GM12878 (cell line): ENCODE measurements around the gene CD58. TPM values are rescaled to one million over a fixed set of nuclear protein-coding genes. Genes with fewer than 3 reads are reported as not detected.

Experiments used
- ATAC-seq: fragments of 200-7000 bp; cut with Tn5 transposase; 3 replicates; pipeline ENCODE4 v1.9.1; 2020; ENCODE audit warnings: mild to moderate bottlenecking, moderate library complexity
- BruUV-seq: library from RNA; stranded (reverse); fragments of 400-500 nt; replicated peaks from 2 replicates; lab custom pipeline; 2021; lab: Mats Ljungman, UMichigan
- CTCF ChIA-PET: fragments of 300-600 bp; sonication (Branson Sonifier 250); formaldehyde crosslinking; extraction: SDS; loops from one replicate; lab custom pipeline; 2021; ENCODE audit warnings: inconsistent platforms; lab: Yijun Ruan, JAX
- POLR2A ChIA-PET: fragments of 350-600 bp; formaldehyde crosslinking; extraction: SDS; loops from one replicate; lab custom pipeline; 2021; ENCODE audit warnings: inconsistent platforms; lab: Charles Lee
- RAD21 ChIA-PET: fragments of 300-600 bp; sonication (Branson Sonifier 250); formaldehyde crosslinking; loops from one replicate; lab custom pipeline; 2023; ENCODE audit warnings: antibody characterized with exemption; ENCODE audit not compliant: unreplicated experiment; lab: Charles Lee
- SMC1A ChIA-PET: fragments of 300-600 bp; sonication (Branson Sonifier 250); formaldehyde crosslinking; loops from one replicate; lab custom pipeline; 2023; ENCODE audit not compliant: unreplicated experiment, uncharacterized antibody; lab: Charles Lee
- DNase-seq: peaks from one replicate; pipeline ENCODE4 v3.0.0-alpha.2; 2011; ENCODE audit warnings: low read depth, low spot score
- FAIRE-seq: peaks from 3 replicates; lab custom pipeline; 2011; peaks lifted over from hg19 to GRCh38; lab: Jason Lieb, UNC
- H2AFZ ChIP-seq: 2 replicates; pipeline ENCODE4 v1.6.0; 2011; ENCODE audit warnings: low read depth, low read length, control low read depth; ENCODE audit not compliant: control insufficient read depth
- H3K27ac ChIP-seq: 2 replicates; pipeline ENCODE4 v1.5.1; 2011; ENCODE audit warnings: control low read depth; ENCODE audit not compliant: control insufficient read depth, insufficient read depth
- H3K27me3 ChIP-seq, 2 experiments: replicated peaks in 1 of 2; 2 replicates each; pipeline versions ENCODE4 v1.6.0 to v1.6.1; 2011; ENCODE audit warnings: low read length in 1 of 2; ENCODE audit not compliant: control insufficient read depth in 2 of 2, insufficient read depth in 2 of 2
- H3K36me3 ChIP-seq, 2 experiments: 2 replicates each; pipeline ENCODE4 v1.5.1; 2011; ENCODE audit warnings: low read length in 1 of 2; ENCODE audit not compliant: control insufficient read depth in 2 of 2, insufficient read depth in 2 of 2
- H3K4me1 ChIP-seq: 2 replicates; pipeline ENCODE4 v1.6.1; 2011; ENCODE audit warnings: mild to moderate bottlenecking, low read length, moderate library complexity, mixed read lengths; ENCODE audit not compliant: control insufficient read depth, insufficient read depth
- H3K4me2 ChIP-seq: 2 replicates; pipeline ENCODE4 v1.6.0; 2011; ENCODE audit warnings: control low read depth; ENCODE audit not compliant: control insufficient read depth, insufficient read depth
- H3K4me3 ChIP-seq: fragments of 200-600 bp; sonication (generic); 2 replicates; pipeline ENCODE4 v1.5.1; 2016
- H3K79me2 ChIP-seq: 2 replicates; pipeline ENCODE4 v1.6.0; 2011; ENCODE audit warnings: low read length; ENCODE audit not compliant: control insufficient read depth, insufficient read depth
- H3K9ac ChIP-seq: 2 replicates; pipeline ENCODE4 v1.8.0; 2011; ENCODE audit warnings: low read length, control low read depth, mixed read lengths; ENCODE audit not compliant: control insufficient read depth, insufficient read depth
- H3K9me3 ChIP-seq: replicated peaks from 3 replicates; pipeline ENCODE4 v1.5.1; 2011; ENCODE audit warnings: mild to moderate bottlenecking, low read length; ENCODE audit not compliant: control insufficient read depth, insufficient read depth
- H4K20me1 ChIP-seq: 2 replicates; pipeline ENCODE4 v1.6.0; 2011; ENCODE audit not compliant: control insufficient read depth, insufficient read depth
- EGR1 ChIP-seq, 2 experiments: IDR thresholded peaks; 1 replicate in 1 of 2; 2 replicates in 1 of 2; pipeline ENCODE4 v1.6.1; 2011 to 2012; ENCODE audit warnings: low read depth in 2 of 2, low read length in 2 of 2, borderline replicate concordance in 1 of 2, mild to moderate bottlenecking in 1 of 2, moderate library complexity in 1 of 2
- MYC ChIP-seq: IDR thresholded peaks from 2 replicates; pipeline ENCODE4 v1.6.1; 2011; ENCODE audit warnings: mild to moderate bottlenecking, low read length, moderate library complexity, inconsistent platforms; ENCODE audit not compliant: insufficient read depth, insufficient replicate concordance, insufficient read length, severe bottlenecking
- NFIC ChIP-seq: IDR thresholded peaks from 2 replicates; pipeline ENCODE4 v1.6.1; 2012; ENCODE audit warnings: low read depth, mild to moderate bottlenecking, inconsistent platforms, low read length, moderate library complexity
- RFX5 ChIP-seq: IDR thresholded peaks from 2 replicates; pipeline ENCODE4 v1.6.1; 2011; ENCODE audit warnings: low read depth, low read length, improper control_type of control experiment
- ZNF274 ChIP-seq: IDR thresholded peaks from one replicate; pipeline ENCODE4 v1.8.0; 2011; ENCODE audit not compliant: insufficient read length, insufficient read depth
- ZZZ3 ChIP-seq: IDR thresholded peaks from 2 replicates; pipeline ENCODE4 v1.6.1; 2011; ENCODE audit warnings: low read depth; ENCODE audit not compliant: control insufficient read depth, insufficient read length
- WGBS: methylation state at CpG from one replicate; pipeline ENCODE4 v1.1.6; 2016; ENCODE audit warnings: low lambda C conversion rate; ENCODE audit not compliant: insufficient replicate concordance, insufficient coverage; ENCODE audit errors: missing lambda C conversion rate; 5-methylcytosine and 5-hydroxymethylcytosine counted together
- in situ Hi-C: fragments of 300-500 bp; cut with MboI; formaldehyde crosslinking; loops from 9 replicates; pipeline ENCODE4 v1.14.3; 2018; ENCODE audit warnings: mixed read lengths
- intact Hi-C: fragments of 100-400 bp; cut with micrococcal nuclease; formaldehyde crosslinking; loops from one replicate; pipeline ENCODE4 v1.14.2; 2022; ENCODE audit not compliant: unreplicated experiment
- polyA plus RNA-seq, 11 experiments: library from polyadenylated mRNA; depleted of rRNA in 4 of 11; unstranded in 6 of 11; stranded (reverse) in 5 of 11; fragments of >200 nt; fragmentation: Nextera tagmentation in 4 of 11; fragmentation: Illumina TruSeq in 1 of 11; extraction: Ambion mirVana in 4 of 11; extraction: Trizol in 1 of 11; gene quantifications; 1 replicate in 1 of 11; 2 replicates in 10 of 11; pipeline versions ENCODE4 v1.2.1 to v1.2.3, GENCODE V29; 2011 to 2016; ENCODE audit warnings: inconsistent platforms in 2 of 11, missing spikeins in 2 of 11, low read depth in 1 of 11
- total RNA-seq, 4 experiments: library from RNA; depleted of rRNA in 3 of 4; stranded (reverse); fragments of >200 nt in 3 of 4; fragmentation: Illumina TruSeq in 1 of 4; extraction: Trizol in 1 of 4; gene quantifications; 2 replicates each; pipeline versions ENCODE4 v1.2.1 to v1.2.3, GENCODE V29; 2013 to 2021
- TF ChIP-seq, protein P1 (sequence below): fragments of 450-650 bp; IDR thresholded peaks from 2 replicates; pipeline ENCODE4 v1.6.1; 2016; ENCODE audit warnings: mild to moderate bottlenecking

Gene CD58
- total and polyA plus RNA-seq, 10 of the 15 experiments (the other 5 are each of a cell fraction or from before 2014, with no cell fraction given) = 70.4 to 252 (median 129) TPM

DNA sequence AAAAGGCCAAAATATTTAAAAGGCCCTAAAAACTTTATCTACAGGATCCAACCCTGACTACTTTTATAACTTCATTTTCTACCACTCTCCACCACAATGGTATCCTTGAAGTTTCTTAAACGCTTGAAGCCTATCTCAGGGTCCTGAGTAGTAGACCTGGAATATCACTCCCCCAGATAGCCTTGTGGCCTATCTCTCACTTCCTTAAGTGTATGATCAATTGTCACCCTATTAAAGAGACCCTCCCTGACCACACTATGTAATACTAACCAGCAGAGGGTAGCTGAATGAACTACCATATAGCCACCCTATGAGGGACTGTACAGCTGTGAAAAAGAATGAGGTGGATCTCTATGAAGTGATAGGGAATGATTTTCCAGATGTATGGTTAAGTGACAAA lies 5.6 kb downstream of the CD58 start:
- H3K9me3 ChIP-seq = peaks cover 24% of the 10 kb centered on the region; the same call in 2 of the 3 replicates

More for the DNA sequence above, 5.6 kb downstream of the CD58 start:
- Histone ChIP-seq H3K4me3 (peak overlapping the region; percentile 46; the same call in 1 of the 2 replicates), H3K79me2 (peaks cover 100% of the 10 kb centered on the region), H4K20me1 (no peaks in the 10 kb centered on the region), H2AFZ (no peak overlapping the region), H3K27ac (0 out of 2 replicates have a peak overlapping the region, but pooled peaks have one; percentile 22), H3K4me1 (peaks cover 20% of the 10 kb centered on the region; the same call in 1 of the 2 replicates), H3K9ac (no peak overlapping the region), H3K27me3 (no peaks in the 10 kb centered on the region), H3K36me3 (peaks cover 6 to 13% of the 10 kb centered on the region in 2 experiments), H3K4me2 (peak overlapping the region; percentile 57)
- ATAC-seq (peak; percentile 3; the same call in 1 of the 3 replicates), FAIRE-seq (no peak), DNase-seq (no peak)
- intact Hi-C loops = no loop called here
- TF ChIP-seq ZZZ3 = no peak
- no peak for TF ChIP-seq RFX5
- TF ChIP-seq, protein P1, sequence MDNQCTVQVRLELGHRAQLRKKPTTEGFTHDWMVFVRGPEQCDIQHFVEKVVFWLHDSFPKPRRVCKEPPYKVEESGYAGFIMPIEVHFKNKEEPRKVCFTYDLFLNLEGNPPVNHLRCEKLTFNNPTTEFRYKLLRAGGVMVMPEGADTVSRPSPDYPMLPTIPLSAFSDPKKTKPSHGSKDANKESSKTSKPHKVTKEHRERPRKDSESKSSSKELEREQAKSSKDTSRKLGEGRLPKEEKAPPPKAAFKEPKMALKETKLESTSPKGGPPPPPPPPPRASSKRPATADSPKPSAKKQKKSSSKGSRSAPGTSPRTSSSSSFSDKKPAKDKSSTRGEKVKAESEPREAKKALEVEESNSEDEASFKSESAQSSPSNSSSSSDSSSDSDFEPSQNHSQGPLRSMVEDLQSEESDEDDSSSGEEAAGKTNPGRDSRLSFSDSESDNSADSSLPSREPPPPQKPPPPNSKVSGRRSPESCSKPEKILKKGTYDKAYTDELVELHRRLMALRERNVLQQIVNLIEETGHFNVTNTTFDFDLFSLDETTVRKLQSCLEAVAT = no peak
- TF ChIP-seq NFIC = no peak
- TF ChIP-seq EGR1 (IDR thresholded peaks at IDR 0.05; ENCODE audit: borderline replicate concordance in 1 of 2, low read depth in 2 of 2, low read length in 2 of 2) = no peak
- no peak for TF ChIP-seq ZNF274
- no peak for TF ChIP-seq MYC
- POLR2A ChIA-PET = interaction anchor here (1.0 to 1.4 kb wide), 4 partner anchors 9 to 453 kb away, joined by 3 to 4 read pairs (median 3); partner anchors contain the start of gene MAB21L3
- SMC1A ChIA-PET = interaction anchor here (1.5 kb wide), 1 partner anchor 23 kb away, joined by 5 read pairs; no protein-coding TSS in a partner anchor
- RAD21 ChIA-PET = interaction anchor here (0.7 to 1.2 kb wide), 3 partner anchors 8 to 199 kb away, joined by 3 to 4 read pairs (median 3); no protein-coding TSS in a partner anchor
- in situ Hi-C loops = loop anchor here (25.0 kb wide), 1 partner anchor 1097 kb away; no protein-coding TSS in a partner anchor
- no TSS peak for BruUV-seq
- WGBS = 0% methylated on average over 1 of the region's 1 CpG
- CTCF ChIA-PET = no interaction called here
